HG03135 (cell line): Measurements from ENCODE around the gene ELANE.
"Not testable (repeated sequence)": the region's sequence is repeated elsewhere in the genome, so short reads cannot be mapped to it uniquely, and the experiment has no call there.

Experiments used
- ATAC-seq: cut with Tn5 transposase; IDR thresholded peaks from one replicate; pipeline ENCODE4 v1.9.1; 2021; ENCODE audit warnings: mild to moderate bottlenecking, moderate library complexity; ENCODE audit not compliant: unreplicated experiment

ELANE gene

GRCh38 chr19:813219-814151 is 38.6 kb upstream of the ELANE start:
- ATAC-seq, result no peak

- ATAC-seq, result no peak
Measured at GRCh38 chr19:814152-815078, 37.7 kb upstream of the ELANE start.

- ATAC-seq, result no peak
Measured at GRCh38 chr19:815079-815774, 36.9 kb upstream of the ELANE start.

- no peak for ATAC-seq
Measured at GRCh38 chr19:815775-816499, 36.2 kb upstream of the ELANE start.

GRCh38 chr19:816500-816857 is 35.6 kb upstream of the ELANE start:
- ATAC-seq, result no peak

GRCh38 chr19:820212-820611 is 31.9 kb upstream of the ELANE start:
- not testable (repeated sequence) for ATAC-seq

- ATAC-seq, result no peak
Measured at GRCh38 chr19:821231-821824, 30.8 kb upstream of the ELANE start.

GRCh38 chr19:821825-822503 is 30.1 kb upstream of the ELANE start, which contains the start of gene PLPPR3:
TSS of gene PLPPR3 (minus strand) at chr19:821955. CDS start at chr19:821559, 396 bp downstream.
- no peak for ATAC-seq

- ATAC-seq, result no peak
Measured at GRCh38 chr19:823565-824121, 28.5 kb upstream of the ELANE start.

- no peak for ATAC-seq
Measured at GRCh38 chr19:824885-825284, 27.2 kb upstream of the ELANE start.

- no peak for ATAC-seq
Measured at GRCh38 chr19:825897-826644, 26.0 kb upstream of the ELANE start.

- ATAC-seq, result no peak
Measured at GRCh38 chr19:827314-827709, 24.8 kb upstream of the ELANE start.

- no peak for ATAC-seq
Measured at GRCh38 chr19:827710-828321, 24.3 kb upstream of the ELANE start, which contains the start of gene AZU1. TSS of gene AZU1 (plus strand) at chr19:827837. CDS start at chr19:827847, 10 bp downstream.

GRCh38 chr19:829129-829758 is 22.9 kb upstream of the ELANE start:
- ATAC-seq, result no peak

- no peak for ATAC-seq
Measured at GRCh38 chr19:831407-832369, 20.4 kb upstream of the ELANE start.

- ATAC-seq, result no peak
Measured at GRCh38 chr19:834216-834615, 17.9 kb upstream of the ELANE start.
